A673 (cell line): Measurements from ENCODE around the gene CASQ2. TPM values are rescaled to one million over a fixed set of nuclear protein-coding genes. Genes with fewer than 3 reads are reported as not detected.
A peak's percentile ranks its signal among the peaks of the same experiment; 100 is the strongest.

Source experiments
- BruUV-seq: library from RNA; stranded (reverse); fragments of 400-500 nt; replicated peaks from 2 replicates; lab custom pipeline; 2021; lab: Mats Ljungman, UMichigan
- CTCF ChIA-PET: fragments of 300-600 bp; sonication (Branson Sonifier 250); formaldehyde crosslinking; loops from one replicate; lab custom pipeline; 2022; ENCODE audit warnings: antibody characterized with exemption; lab: Charles Lee
- POLR2A ChIA-PET: fragments of 300-600 bp; sonication (Branson Sonifier 250); formaldehyde crosslinking; loops from one replicate; lab custom pipeline; 2022; ENCODE audit warnings: antibody characterized with exemption; ENCODE audit not compliant: low non-redundant PET; lab: Charles Lee
- DNase-seq: peaks from one replicate; pipeline ENCODE4 v3.0.0-alpha.2; 2015; ENCODE audit warnings: low spot score
- H3K27ac ChIP-seq: fragments of 200-600 bp; sonication (generic); 2 replicates; pipeline ENCODE4 v1.5.1; 2016; ENCODE audit warnings: mixed run types, low read depth, mild to moderate bottlenecking, mixed read lengths, antibody characterized with exemption, low read length; ENCODE audit not compliant: poor library complexity, severe bottlenecking
- H3K27me3 ChIP-seq: fragments of 200-600 bp; sonication (generic); replicated peaks from 2 replicates; pipeline ENCODE4 v1.6.1; 2017; ENCODE audit warnings: mixed run types, low read depth, mild to moderate bottlenecking, mixed read lengths, antibody characterized with exemption, low read length; ENCODE audit not compliant: insufficient read depth, poor library complexity
- H3K36me3 ChIP-seq: fragments of 200-600 bp; sonication (generic); 2 replicates; pipeline ENCODE4 v1.6.1; 2016; ENCODE audit warnings: mixed run types, mild to moderate bottlenecking, mixed read lengths, antibody characterized with exemption, low read length; ENCODE audit not compliant: insufficient read depth, poor library complexity, severe bottlenecking
- H3K4me1 ChIP-seq: fragments of 200-600 bp; sonication (generic); 2 replicates; pipeline ENCODE4 v1.6.1; 2017; ENCODE audit warnings: mixed run types, mild to moderate bottlenecking, mixed read lengths, antibody characterized with exemption, low read length; ENCODE audit not compliant: insufficient read depth, poor library complexity, severe bottlenecking
- H3K4me3 ChIP-seq: fragments of 200-600 bp; sonication (generic); 2 replicates; pipeline ENCODE4 v1.5.1; 2016; ENCODE audit warnings: low read depth, mixed run types, mild to moderate bottlenecking, mixed read lengths, low read length; ENCODE audit not compliant: poor library complexity, severe bottlenecking
- H3K9me3 ChIP-seq: fragments of 200-600 bp; sonication (generic); 2 replicates; pipeline ENCODE4 v1.6.1; 2016; ENCODE audit warnings: mixed run types, low read depth, mild to moderate bottlenecking, mixed read lengths, antibody characterized with exemption, low read length; ENCODE audit not compliant: poor library complexity, severe bottlenecking
- EZH2 ChIP-seq: fragments of 200-600 bp; sonication (generic); IDR thresholded peaks from 2 replicates; pipeline ENCODE4 v1.6.1; 2017; ENCODE audit warnings: borderline replicate concordance, low read depth, mild to moderate bottlenecking, mixed read lengths, antibody characterized with exemption, low read length; ENCODE audit not compliant: poor library complexity, severe bottlenecking
- intact Hi-C: fragments of 100-400 bp; cut with micrococcal nuclease; formaldehyde crosslinking; loops from one replicate; pipeline ENCODE4 v1.10.0; 2022; ENCODE audit not compliant: unreplicated experiment
- total RNA-seq: library from RNA; stranded (reverse); gene quantifications from 2 replicates; pipeline ENCODE4 v1.2.3, GENCODE V29; 2021
- TF ChIP-seq, protein P1 (sequence below): fragments of 300-800, 200-600 bp; sonication (generic); conservative IDR thresholded peaks from 2 replicates; pipeline ENCODE4 v1.5.1; 2017; ENCODE audit warnings: low read depth, mild to moderate bottlenecking, antibody characterized with exemption, low read length, moderate library complexity, mixed read lengths

Gene CASQ2
- total RNA-seq, 1 experiment from 2014 or later: 0.52 TPM

DNA sequence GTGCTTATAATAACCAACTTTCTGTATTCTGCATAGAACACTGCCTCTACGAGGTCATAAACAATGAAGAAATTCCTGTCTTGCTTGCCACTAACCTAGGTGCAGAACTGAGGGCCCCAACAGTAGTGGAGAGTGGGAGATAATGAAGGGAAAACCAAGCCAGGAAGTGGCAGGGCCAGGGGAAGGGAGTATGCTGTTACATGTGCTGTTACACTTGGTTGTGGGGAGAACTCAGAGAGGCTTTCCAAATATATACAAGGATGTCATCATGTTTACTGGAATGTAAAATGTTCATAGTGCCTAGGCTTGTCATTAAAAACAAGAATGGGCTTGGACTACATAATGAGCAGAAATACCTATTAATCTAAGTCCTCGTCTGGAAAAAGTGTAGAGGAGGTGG is 41.3 kb upstream of the CASQ2 start:
- ChIA-PET POLR2A (no interaction called here), CTCF (no interaction called here)
- Histone ChIP-seq H3K4me1 (no peaks in the 10 kb centered on the region), H3K4me3 (no peak overlapping the region), H3K27me3 (no peaks in the 10 kb centered on the region), H3K36me3 (no peaks in the 10 kb centered on the region), H3K27ac (no peak overlapping the region), H3K9me3 (no peaks in the 10 kb centered on the region)
- intact Hi-C loops: loop anchor here (5.0 kb wide), 1 partner anchor 687 kb away; no protein-coding TSS in a partner anchor
- no TSS peak for BruUV-seq
- no peak for DNase-seq
- no peak for TF ChIP-seq EZH2

DNA sequence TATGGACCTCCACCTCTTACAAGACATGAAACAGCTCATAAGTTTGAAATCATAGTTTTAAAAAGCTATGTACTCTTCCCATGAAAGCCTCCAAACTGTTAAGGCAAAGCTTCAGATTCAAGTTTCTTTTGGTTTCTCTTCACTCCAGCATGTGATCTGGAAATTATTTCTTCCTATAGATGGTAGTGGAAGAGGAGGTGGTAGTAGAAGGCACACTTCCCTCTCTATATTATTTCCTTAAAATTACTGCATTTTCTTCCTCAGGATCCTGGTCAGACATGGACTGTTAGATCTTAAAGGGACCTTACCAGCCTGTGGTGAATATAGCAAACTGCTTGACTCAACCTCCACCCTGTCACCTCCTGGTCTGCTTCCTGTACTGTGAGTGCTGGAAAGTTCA is 40.6 kb upstream of the CASQ2 start:
- no peaks in the 10 kb centered on the region for H3K9me3 ChIP-seq
- no peaks in the 10 kb centered on the region for H3K4me1 ChIP-seq
- DNase-seq: no peak
- H3K27me3 ChIP-seq: no peaks in the 10 kb centered on the region
- no TSS peak for BruUV-seq
- POLR2A ChIA-PET: no interaction called here
- no peak overlapping the region for H3K27ac ChIP-seq
- TF ChIP-seq EZH2: no peak
- TF ChIP-seq, protein P1, sequence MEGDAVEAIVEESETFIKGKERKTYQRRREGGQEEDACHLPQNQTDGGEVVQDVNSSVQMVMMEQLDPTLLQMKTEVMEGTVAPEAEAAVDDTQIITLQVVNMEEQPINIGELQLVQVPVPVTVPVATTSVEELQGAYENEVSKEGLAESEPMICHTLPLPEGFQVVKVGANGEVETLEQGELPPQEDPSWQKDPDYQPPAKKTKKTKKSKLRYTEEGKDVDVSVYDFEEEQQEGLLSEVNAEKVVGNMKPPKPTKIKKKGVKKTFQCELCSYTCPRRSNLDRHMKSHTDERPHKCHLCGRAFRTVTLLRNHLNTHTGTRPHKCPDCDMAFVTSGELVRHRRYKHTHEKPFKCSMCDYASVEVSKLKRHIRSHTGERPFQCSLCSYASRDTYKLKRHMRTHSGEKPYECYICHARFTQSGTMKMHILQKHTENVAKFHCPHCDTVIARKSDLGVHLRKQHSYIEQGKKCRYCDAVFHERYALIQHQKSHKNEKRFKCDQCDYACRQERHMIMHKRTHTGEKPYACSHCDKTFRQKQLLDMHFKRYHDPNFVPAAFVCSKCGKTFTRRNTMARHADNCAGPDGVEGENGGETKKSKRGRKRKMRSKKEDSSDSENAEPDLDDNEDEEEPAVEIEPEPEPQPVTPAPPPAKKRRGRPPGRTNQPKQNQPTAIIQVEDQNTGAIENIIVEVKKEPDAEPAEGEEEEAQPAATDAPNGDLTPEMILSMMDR: no peak
- intact Hi-C loops: loop anchor here (5.0 kb wide), 1 partner anchor 688 kb away; no protein-coding TSS in a partner anchor
- no peaks in the 10 kb centered on the region for H3K36me3 ChIP-seq
- CTCF ChIA-PET: no interaction called here
- H3K4me3 ChIP-seq: no peak overlapping the region

DNA sequence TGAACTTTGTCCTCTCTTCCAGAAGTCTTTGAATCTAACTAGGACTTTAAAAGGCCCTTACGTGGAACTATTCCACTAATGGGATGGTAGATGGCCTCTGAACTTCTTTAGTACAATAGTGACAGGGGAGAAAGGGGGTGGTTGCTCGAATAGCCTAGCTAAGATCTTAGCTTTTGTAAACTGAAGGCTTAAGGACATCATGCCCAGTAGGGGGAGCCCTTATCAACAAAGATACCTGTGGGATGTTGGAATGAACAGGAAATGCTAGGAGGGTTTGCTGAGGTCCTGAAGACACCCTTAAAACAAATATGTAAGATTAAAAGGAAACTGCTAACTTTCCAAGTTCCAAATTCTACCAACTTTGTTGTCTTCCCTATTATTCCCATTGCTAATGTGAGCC is 39.2 kb upstream of the CASQ2 start:
- no peaks in the 10 kb centered on the region for H3K9me3 ChIP-seq
- H3K27ac ChIP-seq: no peak overlapping the region
- H3K36me3 ChIP-seq: no peaks in the 10 kb centered on the region
- TF ChIP-seq, protein P1: peak; percentile 82
- no peak for TF ChIP-seq EZH2
- peak; percentile 85 for DNase-seq
- H3K27me3 ChIP-seq: no peaks in the 10 kb centered on the region
- intact Hi-C loops: loop anchor here (1.0 to 5.0 kb wide), 2 partner anchors 174 to 690 kb away; no protein-coding TSS in a partner anchor
- no peak overlapping the region for H3K4me3 ChIP-seq
- CTCF ChIA-PET: interaction anchor here (0.6 to 1.0 kb wide), 4 partner anchors 174 to 691 kb away, joined by 4 to 7 read pairs (median 6); no protein-coding TSS in a partner anchor
- H3K4me1 ChIP-seq: no peaks in the 10 kb centered on the region
- BruUV-seq: no TSS peak
- POLR2A ChIA-PET: no interaction called here

DNA sequence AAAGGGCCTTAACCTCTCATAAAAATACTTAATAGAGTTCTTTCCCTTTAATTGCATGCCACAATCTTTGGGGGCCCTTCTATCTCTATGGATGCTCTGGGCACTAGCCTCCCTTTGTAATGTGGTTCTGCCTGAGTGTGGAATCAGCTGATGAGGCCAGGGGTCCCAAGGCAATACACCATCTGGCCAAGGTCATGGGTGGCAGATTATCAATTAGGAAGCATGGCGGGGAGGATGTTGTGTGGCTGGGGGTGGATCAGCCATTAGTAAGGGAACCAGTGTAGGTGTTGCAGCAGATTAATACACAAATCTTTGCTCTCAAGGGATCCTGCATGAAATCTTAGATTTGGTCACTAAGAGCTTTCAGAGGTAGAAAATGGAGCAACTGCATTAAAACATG is 37.1 kb upstream of the CASQ2 start:
- H3K4me3 ChIP-seq: no peak overlapping the region
- H3K4me1 ChIP-seq: no peaks in the 10 kb centered on the region
- H3K27me3 ChIP-seq: no peaks in the 10 kb centered on the region
- BruUV-seq: no TSS peak
- no peaks in the 10 kb centered on the region for H3K9me3 ChIP-seq
- intact Hi-C loops: loop anchor here (5.0 kb wide), 1 partner anchor 692 kb away; no protein-coding TSS in a partner anchor
- no peak overlapping the region for H3K27ac ChIP-seq
- POLR2A ChIA-PET: no interaction called here
- CTCF ChIA-PET: no interaction called here
- DNase-seq: no peak
- no peaks in the 10 kb centered on the region for H3K36me3 ChIP-seq
- no peak for TF ChIP-seq EZH2
- TF ChIP-seq, protein P1: no peak
